GM18498 (cell line): ENCODE data around the gene PPDPF.

ENCODE experiments used
- ATAC-seq: cut with Tn5 transposase; IDR thresholded peaks from one replicate; pipeline ENCODE4 v1.9.1; 2021; ENCODE audit warnings: mild to moderate bottlenecking, moderate library complexity; ENCODE audit not compliant: unreplicated experiment

The PPDPF gene

DNA sequence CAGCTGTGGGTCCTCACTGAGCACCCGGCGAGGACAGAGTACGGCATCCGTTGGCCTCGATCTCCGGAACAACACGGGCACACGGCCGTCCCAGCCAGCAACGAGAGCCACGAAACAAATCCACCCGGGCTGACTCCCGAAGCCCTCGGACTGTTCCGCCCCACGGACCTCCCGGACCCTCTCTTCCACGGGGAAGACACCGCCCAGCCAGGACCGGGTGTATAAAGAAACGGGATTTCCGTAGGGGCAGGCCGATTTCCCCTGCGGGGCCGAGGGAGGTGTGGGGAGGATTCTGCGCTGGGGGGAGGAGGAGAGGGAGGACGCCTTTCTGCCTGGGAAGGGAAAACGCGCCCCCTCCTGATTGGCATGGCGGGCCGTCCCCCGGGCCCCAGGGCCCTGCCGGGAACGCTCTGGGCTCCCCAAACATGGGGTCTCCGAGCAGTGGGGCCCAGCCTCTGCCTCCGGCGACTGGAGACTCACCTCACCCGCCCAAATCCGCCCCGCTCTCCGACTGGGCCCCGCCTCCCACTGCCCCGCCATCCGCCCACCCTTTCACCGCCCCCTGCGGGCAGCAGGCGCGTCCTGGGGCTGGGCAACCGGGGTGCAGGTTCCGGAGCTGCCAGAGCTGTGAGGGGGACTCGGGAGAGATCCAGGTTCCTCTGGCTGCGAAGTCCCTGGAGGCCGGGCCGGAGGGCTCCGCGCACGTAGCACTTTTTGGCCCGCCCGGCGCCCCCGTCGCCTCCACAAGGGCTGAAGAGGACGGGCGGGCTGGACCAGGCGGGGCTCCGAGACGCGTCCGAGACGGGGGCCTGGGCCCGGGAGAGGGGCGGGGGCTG, 679 bp upstream of the PPDPF start:
- peak; percentile 40 for ATAC-seq

DNA sequence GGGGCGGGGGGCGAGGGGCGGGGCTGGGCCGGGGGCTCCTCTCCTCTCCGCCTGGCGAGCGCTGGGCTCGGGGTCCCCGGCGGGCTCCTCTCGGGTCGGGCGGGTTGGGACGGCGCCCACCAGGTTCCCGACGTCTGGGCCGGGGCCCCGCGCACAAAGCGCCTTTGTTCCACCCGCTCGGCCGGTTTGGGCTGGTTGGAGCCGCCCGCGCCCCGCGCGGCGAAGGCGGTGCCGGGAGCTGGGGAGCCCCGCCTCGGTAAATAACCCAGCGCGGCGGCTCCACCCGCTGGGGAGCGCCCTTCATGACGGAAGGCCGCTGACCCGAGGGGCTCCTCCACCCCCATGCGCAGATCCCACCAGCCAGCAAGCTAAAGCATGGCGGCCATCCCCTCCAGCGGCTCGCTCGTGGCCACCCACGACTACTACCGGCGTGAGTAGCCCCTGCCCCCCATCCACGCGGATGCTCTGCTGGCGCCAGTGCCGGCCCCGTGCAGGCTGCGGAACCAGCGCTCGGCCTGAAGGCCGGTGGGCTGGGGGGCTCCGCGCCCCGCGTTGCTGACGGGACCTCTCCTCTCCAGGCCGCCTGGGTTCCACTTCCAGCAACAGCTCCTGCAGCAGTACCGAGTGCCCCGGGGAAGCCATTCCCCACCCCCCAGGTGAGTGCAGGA, 503 bp downstream of the PPDPF start:
- peak; percentile 55 for ATAC-seq

- ATAC-seq = no peak
These were observed 1.0 kb downstream of the PPDPF start for GRCh38 chr20:63521602-63522001.

DNA sequence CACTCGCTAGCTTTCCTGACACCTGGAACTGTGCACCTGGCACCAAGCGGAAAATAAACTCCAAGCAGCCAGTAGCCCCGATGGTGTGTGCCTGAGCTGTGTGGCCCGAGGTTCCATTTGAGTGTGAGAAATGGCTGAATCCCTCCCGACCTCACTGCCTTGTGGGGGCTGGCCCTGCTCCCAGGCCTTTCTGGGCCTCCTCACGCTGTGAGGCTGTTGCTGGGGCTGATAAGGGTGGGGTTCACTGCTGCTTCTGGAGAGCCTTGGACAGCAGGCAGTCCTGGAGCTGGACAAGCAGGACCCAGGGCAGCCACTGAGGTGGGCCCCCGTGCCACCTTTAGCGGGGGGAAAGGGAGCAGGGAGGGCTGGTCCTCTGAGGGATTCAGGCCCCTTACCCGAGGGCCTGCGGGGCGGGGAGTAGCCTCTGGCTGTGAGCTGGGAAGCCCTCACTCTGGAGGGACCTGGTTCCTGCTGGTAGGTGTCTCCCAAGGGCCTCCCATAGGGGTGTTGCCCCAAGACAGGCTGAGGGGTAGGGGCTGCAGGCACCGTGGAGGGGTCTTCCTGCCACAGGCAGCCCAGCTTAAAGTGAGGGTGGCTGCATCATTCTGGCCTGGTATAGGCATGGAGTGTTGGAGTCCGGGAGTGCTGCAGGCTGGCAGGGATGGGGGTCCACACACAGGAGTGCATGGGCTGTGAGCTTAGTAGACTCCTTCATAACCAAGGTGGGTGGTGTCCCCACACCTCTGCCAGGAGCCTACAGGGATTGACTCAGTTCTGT, 1.7 kb downstream of the PPDPF start:
- ATAC-seq = no peak

GRCh38 chr20:63522981-63523611, 2.5 kb downstream of the PPDPF start:
- ATAC-seq = no peak

- no peak for ATAC-seq
These were observed 4.6 kb downstream of the PPDPF start for GRCh38 chr20:63525185-63525584.

DNA sequence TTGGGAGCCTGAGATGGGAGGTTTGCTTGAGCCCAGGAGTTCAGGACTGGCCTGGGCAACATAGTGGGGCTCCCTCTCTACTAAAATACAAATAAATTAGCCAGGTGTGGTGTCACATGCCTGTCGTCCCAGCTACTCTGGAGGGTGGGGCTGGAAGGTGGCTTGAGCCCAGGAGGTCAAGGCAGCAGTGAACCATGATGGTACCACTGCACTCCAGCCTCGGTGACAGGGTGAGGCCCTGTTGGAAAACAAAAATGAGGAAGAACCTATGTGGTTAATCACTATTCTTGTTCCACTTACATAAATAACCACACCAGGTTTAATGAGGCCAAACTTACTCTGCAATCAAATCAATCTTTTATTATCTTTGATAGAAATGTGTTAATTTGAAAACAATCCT, 5.4 kb downstream of the PPDPF start:
- no peak for ATAC-seq

DNA sequence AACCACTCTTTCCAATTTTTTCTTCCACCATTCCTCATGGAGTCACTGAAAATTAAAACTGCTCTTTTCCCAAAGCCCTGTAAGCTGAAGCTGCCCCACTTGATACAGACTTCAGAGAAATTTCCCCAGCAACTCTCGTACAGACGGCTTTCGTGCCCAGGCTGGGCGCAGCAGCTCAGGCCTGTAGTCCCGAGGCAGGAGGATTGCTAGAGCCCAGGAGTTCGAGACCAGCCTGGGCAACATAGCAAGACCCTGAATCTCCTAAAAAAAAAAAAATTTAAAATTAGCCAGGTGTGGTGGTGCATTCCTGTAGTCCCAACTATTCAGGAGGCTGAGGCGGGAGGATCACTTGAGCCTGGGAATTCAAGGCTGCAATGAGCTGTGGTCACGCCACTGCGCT, 6.6 kb downstream of the PPDPF start:
- no peak for ATAC-seq

- ATAC-seq = no peak
These were observed 8.8 kb downstream of the PPDPF start for GRCh38 chr20:63529180-63529860.

GRCh38 chr20:63529861-63530787, 9.6 kb downstream of the PPDPF start:
- no peak for ATAC-seq

DNA sequence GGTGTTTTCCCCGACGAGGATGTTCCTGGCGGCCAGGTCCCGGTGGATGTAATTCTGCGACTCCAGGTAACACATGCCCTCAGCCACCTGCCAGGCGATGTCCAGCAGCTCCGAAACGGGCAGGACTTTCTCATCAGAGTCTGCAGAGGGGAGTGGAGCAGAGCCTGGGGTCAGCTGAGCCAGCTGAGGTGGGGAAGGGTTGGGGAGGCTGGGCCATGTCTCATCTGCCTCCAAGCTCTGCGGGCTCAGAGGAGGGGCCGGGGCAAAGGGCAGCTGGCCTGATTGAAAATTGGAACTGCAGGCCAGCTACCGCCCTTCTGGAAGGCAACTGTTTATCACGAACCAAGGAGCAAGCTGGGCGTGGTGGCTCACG, 10.2 kb downstream of the PPDPF start:
- no peak for ATAC-seq

GRCh38 chr20:63531686-63532448, 11.3 kb downstream of the PPDPF start:
- ATAC-seq = no peak

DNA sequence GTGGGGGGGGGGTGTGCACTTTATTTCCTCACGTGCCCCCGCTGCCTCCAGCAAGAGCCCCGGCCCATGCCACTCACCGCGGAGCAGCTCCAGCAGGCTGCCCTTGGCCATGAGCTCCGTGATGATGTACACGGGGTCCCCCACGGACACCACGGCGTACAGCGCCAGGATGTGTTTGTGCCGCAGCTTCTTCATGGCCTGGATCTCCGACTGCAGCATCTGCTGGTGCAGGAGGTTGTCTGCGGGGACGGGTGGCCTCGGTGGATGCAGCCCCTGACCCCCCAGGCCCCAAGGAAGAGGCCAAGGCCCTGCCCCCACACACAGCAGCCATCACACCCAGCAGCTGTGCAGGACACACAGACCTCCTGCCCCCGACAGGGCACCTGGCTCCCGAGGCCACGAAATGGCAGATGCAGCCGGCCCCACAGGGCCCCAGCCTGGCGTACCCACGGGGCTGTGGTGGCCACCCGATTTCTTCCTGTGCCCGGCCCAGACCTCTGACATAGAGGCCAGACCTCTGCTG, 11.9 kb downstream of the PPDPF start:
- no peak for ATAC-seq

- no peak for ATAC-seq
These were observed 12.8 kb downstream of the PPDPF start for GRCh38 chr20:63533388-63533787.

- ATAC-seq = no peak
These were observed 13.4 kb downstream of the PPDPF start for GRCh38 chr20:63533871-63534393.

DNA sequence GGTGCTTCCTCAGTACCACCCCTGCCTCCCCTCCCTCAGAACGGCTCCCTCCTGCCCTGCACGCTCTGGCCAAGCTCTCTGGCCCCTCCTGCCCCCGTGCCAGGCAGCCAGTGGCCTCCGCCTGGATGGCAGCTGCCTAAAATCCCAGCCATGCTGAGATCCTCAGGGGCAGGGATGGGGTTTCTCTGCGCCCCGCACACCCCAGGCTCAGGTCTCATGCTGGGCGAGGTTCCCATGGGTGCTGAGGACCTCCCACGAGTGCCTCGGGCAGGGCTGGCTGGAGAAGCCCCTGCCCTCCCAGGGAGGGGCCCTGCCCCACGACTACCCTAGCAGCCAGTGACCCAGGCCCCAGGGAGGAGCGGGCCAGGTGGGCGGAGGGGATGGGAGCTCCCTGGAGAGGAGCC, 13.9 kb downstream of the PPDPF start:
- no peak for ATAC-seq

- ATAC-seq = no peak
These were observed 14.5 kb downstream of the PPDPF start for GRCh38 chr20:63534831-63535651.
